Endothelial cell of umbilical vein (primary cell): Measurements from ENCODE around the gene CHD6.

ENCODE experiments used
- EZH2 ChIP-seq: IDR thresholded peaks from 2 replicates; pipeline ENCODE4 v1.6.1; 2012; ENCODE audit warnings: borderline replicate concordance, low read depth, mild to moderate bottlenecking, moderate library complexity, low read length, inconsistent platforms; ENCODE audit not compliant: severe bottlenecking
- POLR2A ChIP-seq: IDR thresholded peaks from 2 replicates; pipeline ENCODE4 v1.6.1; 2012; ENCODE audit warnings: low read depth, mild to moderate bottlenecking, control low read depth, low read length
- POLR2AphosphoS5 ChIP-seq: IDR thresholded peaks from 2 replicates; pipeline ENCODE4 v1.6.1; 2012; ENCODE audit warnings: low read depth, mild to moderate bottlenecking, control low read depth, low read length, moderate library complexity; ENCODE audit not compliant: insufficient read depth
- TF ChIP-seq, protein P1 (sequence below): IDR thresholded peaks from 2 replicates; pipeline ENCODE4 v1.6.1; 2011; ENCODE audit not compliant: insufficient read depth, insufficient read length
- TF ChIP-seq, protein P2 (sequence below), 2 donors: IDR thresholded peaks; 1 replicate in 1 of 2; 2 replicates in 1 of 2; pipeline ENCODE4 v1.5.1; 2011; ENCODE audit warnings: low read length in 2 of 2, mild to moderate bottlenecking in 2 of 2, moderate library complexity in 2 of 2, control low read depth in 1 of 2, inconsistent platforms in 1 of 2, low read depth in 1 of 2; ENCODE audit not compliant: insufficient read depth in 1 of 2; ENCODE audit errors: extremely low read depth in 1 of 2

DNA sequence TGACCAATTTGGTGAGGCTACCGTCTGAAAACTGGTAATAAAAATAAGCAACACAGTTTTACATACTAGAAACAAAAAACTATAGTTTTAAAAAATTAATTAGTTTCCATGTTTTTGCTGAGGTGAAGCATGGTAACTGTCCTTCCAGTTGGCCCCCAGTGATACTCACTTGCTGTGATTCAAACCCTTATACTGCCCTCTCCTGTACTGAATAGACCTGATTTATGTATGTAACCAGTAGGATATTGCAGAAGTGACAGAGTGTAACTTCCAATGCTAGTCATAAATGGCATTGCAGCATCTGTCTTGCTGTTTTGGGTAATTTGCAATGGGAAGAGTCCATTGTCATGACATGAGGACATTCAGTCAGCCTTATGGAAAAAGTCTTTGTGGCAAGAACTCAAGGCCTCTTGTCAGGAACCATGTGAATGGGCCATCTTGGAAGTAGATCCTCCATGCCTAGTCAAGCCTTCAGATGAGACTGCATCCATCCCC is 8.9 kb upstream of the CHD6 start:
- TF ChIP-seq POLR2A (no peak), POLR2AphosphoS5 (no peak), EZH2 (no peak)
- TF ChIP-seq, protein P1, sequence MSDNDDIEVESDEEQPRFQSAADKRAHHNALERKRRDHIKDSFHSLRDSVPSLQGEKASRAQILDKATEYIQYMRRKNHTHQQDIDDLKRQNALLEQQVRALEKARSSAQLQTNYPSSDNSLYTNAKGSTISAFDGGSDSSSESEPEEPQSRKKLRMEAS = no peak
- TF ChIP-seq, protein P2, sequence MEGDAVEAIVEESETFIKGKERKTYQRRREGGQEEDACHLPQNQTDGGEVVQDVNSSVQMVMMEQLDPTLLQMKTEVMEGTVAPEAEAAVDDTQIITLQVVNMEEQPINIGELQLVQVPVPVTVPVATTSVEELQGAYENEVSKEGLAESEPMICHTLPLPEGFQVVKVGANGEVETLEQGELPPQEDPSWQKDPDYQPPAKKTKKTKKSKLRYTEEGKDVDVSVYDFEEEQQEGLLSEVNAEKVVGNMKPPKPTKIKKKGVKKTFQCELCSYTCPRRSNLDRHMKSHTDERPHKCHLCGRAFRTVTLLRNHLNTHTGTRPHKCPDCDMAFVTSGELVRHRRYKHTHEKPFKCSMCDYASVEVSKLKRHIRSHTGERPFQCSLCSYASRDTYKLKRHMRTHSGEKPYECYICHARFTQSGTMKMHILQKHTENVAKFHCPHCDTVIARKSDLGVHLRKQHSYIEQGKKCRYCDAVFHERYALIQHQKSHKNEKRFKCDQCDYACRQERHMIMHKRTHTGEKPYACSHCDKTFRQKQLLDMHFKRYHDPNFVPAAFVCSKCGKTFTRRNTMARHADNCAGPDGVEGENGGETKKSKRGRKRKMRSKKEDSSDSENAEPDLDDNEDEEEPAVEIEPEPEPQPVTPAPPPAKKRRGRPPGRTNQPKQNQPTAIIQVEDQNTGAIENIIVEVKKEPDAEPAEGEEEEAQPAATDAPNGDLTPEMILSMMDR (IDR thresholded peaks at IDR 0.05; ENCODE audit: extremely low read depth in 1 of 2, insufficient read depth in 1 of 2, low read depth in 1 of 2, low read length in 2 of 2) = no peak
